HG03097 (cell line): ENCODE results near the gene HOXA4.

Source experiments
- ATAC-seq: cut with Tn5 transposase; IDR thresholded peaks from one replicate; pipeline ENCODE4 v1.9.1; 2021; ENCODE audit not compliant: unreplicated experiment, low FRiP score

Gene HOXA4

DNA sequence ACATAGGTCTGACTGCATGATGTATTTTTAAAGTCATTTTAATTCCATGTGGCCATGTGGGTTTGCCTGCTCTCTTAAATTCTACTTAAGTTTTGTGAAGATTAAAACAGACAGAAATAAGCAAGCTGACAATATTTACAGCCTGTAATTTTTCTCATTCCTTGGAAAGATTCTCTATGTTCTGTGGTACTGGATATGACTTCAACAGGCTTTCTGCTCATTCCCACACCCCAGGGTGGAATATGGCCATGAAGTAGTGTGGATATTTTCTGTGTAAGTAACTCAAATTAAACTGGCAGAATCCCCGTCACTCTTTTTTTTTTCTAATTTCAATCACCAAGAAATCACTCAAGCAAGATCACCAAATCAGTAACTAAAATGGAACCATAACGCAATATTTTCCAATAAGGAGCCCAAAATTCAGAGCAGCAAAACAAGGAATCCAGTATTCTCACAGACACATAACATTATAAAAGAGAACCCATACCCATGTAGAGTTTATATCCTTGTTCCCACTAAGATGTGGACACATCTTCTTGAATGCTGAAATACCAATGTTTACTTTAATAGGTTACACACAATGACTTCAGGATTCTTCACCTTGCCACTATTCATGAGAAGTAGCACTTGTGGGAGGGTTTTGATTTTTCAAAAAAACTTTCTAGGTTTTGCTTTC is 7.2 kb upstream of the HOXA4 start:
- no peak for ATAC-seq

DNA sequence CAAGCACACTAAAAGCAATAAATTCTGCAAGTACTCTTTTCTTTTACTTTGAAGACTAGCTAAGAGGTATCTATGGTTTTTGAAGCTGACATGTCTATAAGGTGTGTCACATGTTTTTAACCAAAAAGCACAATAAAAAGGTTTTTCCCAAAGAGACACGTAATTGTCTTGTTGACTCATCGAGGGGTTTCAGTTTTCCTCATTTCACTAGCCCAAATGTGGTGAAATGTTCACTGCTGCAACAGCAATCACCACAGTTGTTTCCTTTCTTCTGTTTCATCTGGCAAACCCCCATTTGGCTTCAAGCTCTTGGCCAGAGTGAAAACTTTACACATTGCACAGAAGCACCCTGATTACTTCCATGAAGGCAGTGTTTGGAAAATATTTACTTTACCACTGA is 3.8 kb upstream of the HOXA4 start:
- ATAC-seq, result no peak

DNA sequence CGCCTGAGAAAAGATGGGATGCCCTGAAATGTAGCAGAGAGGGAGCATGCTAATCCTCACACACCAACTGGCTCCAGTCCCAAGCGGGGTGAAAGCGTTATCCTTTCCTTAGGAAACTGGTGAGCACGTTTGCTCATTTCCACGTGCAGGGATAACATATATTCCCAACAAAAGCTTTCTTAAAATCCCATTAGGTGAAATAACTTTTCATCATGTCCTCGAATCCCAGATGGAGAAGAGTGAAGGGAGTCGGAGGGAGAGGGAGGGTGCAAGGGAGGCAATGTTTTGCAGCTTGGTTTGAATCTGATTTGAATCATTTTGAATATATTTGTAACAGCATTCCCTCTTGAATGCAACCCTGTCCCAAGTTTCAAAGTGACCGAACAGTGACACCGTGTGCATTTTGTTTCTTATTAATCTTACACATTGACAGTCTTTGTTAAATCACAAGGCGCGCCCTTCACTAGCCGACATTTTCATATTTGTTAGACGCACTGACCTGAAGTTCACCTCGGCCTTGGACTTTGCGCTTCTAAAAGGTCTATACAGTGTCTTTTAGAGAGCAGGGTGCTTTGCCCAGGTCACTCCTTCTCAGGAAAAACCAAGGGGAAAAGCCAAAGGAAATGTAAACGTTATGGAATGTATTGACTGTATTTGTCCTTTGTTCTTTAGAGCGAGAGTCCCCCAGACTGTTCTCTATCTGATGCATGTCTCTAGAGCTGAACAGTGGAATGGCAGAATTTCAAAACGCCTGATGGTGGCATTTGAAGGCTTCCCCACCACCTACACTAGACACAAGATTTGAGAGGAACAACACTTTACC is 3.1 kb upstream of the HOXA4 start:
- ATAC-seq, result no peak

DNA sequence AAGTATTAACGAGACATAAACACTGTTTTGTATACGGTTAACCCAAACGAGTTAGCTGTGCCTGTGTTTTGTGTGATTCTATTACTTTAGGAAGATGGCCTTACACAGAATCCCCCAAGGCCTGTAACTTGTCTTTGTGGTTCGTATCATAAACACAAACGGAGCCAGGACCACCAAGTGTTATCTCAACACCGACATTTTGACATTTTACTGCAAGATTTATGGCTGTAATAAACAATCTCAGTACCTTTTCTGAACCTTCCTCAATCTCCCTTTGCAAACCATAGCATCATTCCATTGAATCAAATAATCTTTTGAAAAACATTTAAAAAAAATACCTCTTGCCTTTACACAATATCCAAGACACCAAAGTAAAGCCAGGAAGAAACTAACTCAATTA is 2.4 kb upstream of the HOXA4 start:
- ATAC-seq, result no peak

DNA sequence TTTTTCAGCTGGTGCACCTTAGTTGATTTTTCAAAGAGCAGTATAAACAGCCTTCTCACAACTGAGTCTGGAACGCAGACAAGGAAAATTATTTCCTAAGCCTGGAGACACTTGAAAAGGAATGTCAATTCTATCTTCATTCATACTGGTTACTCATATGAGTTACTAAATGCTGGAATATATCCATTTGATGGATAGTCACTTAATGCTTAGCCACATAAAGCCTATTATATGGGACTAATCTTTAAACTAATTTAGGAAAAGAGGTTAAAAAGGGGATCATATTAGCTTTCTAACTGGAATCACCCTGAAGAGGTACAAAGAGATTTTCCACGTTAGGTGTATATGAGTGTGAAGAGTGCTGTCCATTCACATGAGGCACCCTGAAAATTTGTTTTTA is 1.7 kb upstream of the HOXA4 start:
- ATAC-seq, result no peak

DNA sequence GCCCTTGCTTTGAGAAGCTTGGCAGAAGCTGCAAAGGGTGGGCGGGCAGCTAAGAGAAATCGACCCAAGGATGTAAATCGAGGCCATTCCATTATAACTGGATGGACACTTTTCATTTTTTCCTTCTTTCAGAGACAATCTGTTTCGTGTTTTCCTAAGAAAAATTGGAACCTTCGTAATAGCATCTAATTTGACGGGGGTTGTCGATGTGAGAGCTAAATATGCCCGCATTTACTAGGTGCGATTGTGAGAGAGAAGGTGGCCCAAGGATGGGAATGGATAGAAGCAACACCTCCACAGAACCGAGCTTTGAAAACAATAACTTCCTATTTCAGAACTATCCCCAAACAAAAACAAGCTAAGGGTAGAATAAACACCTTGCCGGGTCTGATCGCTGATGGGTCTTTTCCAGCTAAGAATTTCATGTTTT is 848 bp upstream of the HOXA4 start:
- no peak for ATAC-seq

DNA sequence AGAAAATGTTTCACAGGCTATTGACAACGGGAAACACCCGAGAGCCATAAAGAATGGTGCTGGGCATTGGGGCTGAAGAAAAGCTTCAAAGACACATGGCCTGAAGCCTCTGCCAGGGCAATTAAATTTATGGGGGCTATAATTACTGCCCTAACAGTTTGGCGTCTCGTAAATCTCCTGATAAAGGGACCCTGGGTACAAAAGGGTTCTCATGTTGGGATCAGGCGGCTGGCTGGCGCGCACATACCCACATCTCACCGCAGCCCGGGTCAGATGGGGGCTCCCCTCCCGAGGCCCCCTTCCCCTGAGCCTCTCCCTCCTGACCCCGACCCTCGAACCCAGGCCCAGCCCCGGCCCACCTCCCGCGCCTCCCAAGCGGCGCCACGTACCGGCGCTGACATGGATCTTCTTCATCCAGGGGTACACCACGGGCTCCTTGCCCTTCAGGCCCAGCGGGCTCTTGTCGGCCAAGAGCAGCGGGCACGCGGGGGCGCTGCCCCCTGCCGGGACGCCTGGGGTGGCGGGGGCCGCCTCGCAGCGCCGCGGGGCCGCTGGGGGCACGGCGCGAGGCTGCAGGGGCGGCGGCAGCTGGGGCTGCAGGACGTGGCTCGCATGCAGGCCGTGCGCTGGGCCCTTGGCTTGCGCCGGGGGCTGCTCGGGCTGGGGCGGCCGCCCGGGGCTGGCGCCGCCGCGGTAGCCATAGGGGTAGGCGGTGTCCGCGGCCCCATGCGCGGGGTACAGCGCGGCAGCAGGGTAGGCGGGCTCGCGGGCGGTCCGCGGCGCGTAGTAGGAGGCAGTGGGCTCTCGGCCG is 623 bp downstream of the HOXA4 start:
- no peak for ATAC-seq

DNA sequence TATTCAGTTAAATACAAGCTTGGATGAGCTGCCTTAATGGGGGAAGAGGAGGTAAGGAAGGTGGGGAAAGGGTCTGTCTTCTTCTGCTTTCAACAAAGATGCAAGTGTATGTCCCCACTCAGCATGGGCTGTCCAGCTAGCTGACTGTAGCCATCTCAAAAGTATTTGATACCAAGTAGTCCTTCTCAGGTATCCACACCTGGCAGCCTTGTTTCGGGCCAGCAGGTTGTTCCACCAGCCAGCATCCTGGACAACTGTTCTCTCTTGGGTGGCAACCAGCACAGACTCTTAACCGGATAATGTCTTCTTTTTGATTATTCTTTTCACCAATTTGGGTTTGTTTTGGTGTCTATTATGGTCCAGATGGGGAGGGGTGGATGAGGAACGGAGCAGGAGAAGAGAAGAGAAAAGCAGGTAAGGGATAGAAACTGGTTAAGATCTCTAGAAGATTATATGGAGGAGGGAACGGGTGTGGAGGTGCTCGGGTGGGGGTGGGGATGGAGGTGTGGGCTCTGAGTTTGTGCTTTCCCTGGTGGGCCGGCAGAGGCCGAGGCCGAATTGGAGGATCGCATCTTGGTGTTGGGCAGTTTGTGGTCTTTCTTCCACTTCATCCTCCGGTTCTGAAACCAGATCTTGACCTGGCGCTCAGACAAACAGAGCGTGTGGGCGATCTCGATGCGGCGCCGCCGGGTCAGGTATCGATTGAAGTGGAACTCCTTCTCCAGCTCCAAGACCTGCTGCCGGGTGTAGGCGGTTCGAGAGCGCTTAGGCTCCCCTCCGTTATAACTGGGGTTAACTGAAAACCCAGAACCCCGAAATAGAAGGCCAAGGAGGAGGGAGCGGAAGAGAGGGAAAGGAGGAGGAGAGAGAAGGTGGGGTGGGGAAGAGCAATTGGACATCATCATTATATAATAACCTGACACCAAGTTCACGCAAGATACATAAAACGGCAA is 1.5 kb downstream of the HOXA4 start:
- ATAC-seq, result no peak

DNA sequence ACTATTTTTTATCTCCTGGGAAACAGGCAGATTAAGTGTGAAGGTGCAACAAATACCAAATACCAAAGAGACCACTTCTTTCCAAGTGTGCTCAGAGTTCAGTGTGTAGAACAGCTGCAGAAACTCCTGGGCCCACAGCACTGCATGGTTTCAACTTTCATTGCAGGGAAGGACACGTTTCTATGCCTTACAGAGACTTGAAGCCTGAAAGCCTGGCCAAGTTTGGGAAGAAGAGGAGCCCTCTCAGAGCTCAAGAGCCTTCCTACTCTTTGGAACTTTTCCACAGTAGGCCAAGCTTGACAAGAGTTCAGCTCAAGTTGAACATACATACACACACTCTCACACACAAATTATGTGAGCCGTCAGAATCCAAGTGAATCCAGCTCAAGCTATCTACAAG is 2.5 kb downstream of the HOXA4 start:
- ATAC-seq, result no peak

DNA sequence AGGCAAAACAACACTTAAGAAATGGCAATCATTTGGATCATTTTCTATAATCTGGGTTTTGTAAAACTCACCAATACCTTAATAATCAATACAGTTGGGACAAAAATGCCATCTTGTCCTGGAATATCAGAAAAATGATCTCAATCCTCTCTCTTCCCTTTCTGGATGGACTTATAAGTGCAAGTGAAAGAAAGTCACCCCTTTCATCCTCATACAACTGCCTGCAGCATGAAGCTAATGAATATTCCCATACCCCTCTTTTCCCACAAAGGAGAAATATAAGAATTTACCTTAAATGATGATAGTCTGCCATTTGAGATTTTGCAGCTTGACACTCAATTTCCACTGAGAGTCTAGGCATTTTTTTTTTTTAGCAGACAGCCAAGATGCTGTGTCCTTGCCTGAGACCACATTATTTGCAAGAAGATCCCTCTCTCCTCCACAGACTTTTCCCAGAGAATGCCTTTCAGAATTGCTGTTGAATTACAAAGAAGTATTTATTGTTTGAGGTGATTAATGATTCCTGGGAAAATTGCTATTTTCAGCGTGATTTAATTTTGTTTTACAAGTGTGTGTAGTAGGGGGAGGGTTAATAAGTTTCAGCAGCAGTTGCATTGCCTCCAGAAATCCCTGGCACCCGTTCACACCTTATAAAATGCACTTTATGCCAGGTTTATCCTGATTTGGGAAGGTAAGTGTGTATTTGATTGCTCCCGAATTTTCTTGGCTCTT is 3.8 kb downstream of the HOXA4 start:
- ATAC-seq, result no peak

DNA sequence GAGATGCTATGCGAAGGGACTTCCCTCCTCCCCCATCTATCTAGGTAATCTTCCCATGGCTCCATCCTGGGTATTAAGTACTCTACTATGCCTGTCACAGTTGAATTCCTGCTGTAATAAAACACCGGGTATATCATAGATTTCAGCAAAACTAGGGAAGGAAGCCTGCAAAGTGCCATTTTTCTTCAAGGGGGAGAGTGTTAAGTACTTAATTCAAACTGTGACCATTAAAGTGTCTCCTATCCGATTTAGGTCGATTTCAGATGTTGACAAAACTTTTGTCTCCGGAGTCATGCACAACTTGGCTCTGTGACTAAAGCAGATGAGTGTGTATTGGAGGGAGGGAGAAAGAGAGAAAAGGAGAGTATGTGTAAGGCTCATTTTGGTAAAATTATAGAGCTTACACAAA is 4.6 kb downstream of the HOXA4 start:
- no peak for ATAC-seq

DNA sequence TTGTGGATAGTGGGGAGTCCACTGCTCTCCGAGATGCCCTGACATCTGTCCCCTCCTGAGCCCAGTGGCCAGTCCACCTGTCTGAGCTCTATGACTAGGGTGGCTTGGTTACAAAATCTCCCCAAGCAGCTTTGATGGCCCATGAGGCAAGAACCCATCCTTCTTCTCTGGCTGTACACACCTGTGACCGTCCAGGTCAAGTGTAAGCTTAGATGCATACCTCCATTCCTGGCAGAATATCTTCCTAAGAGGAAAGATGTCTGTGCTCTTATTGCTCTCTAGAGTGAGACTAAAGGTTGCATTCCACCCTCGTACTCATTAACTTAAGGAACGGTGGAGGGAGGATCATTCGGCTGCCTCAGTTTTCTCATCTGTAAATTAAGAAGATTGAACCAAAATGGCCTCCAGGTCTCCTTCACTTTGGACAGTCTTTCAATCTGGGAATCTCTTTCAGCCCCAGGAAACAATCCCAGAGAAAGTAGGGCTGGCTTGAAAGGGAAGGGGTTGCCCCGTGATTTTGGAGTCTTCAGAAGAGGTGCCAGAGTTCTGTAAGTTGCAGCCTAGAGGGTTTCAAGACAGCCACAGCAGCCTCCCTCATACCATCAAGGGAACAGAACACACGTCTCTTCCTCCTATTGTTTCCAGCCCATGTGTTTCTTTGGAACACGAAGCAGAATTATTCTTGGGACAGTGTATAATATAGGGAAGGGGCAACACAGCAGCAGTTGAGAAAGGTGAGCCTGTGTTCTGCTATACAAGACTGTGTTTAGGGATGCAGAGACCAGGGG is 5.5 kb downstream of the HOXA4 start:
- no peak for ATAC-seq

DNA sequence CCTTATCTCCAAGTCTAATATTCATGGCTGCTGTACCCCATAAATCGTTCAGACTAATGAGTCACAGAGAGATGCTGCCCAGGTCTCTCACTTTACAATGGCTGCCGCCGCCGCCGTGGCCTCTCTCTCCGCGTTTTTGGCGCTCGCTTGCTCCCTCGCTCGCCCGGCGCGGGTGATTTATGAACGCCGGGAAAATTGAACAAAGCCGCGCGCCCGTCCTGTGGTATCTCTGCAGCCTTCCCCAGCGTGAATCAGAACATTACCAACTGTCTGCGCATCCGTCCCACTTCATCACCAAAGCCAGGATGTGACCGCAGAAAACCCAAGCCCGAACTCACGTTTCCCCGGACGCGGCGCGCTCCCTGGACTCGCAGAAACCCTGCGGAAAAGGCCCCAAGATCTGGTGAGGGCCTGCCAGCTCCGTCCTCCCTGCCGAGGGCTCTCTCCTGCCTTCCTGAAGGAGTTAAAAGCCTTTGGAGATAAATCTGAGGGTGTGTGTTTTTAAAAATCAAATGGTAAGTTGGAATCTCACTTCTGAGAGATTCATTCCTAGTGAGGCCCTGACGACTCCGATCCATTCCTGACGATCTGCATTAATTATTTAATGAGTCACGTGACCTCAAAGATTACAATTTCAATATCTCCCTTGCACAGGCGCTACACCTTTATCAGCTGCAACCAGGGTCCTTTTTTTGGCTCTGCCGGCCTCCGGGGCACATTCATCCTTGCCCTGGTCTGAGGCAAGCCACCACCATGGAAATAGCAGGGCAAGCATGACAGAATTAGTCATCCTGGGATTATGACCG is 6.3 kb downstream of the HOXA4 start:
- no peak for ATAC-seq

DNA sequence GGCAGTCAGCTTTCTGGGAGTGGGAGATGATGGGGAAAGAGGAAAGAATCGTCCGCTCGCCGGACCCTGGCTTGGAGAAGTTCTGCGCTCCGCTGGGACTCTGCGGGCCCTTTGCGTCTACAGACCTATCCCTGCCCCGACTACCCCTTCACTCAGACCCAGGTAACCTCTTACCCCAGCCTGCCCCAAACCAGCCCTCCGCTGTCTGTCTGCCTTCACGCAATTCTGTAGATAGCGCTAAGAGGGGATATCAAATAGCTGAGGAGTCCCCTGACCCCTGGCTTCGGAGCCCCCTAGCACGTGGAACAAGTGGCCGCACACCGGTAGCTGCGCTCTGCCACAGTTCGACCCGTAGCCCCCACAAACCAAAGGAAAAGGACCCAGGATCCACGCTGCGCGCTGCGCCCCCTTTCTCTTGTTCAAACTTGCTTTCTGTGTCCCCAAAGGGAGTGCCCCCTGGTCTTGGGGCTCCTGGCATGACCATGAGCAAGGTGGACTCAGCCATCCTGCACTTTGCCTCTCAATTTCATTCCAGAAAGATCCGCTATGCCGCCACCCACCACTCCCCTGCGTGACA is 7.0 kb downstream of the HOXA4 start:
- no peak for ATAC-seq

DNA sequence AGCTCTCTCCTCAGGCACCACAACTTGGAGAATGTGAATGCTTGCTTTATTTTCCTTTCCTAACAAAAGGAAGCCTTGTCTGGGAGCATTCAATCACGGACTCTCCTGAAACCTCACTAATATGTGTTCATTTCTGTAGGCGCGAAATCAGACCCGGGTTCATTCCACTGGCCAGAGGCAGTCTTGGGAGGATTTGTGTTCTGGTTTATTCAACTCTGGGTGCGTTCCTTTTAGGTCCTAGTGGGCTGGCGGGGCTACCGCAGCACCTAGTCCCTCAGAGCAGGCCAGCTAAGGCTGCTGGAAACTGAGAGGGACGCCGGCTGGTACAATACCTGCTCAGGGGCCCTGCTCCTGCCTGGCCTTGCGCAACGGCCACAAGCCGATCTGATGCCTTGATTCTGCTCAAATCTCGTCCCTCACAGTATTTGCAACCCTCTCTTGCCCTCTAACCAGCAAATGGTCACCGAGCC is 7.5 kb downstream of the HOXA4 start:
- no peak for ATAC-seq

DNA sequence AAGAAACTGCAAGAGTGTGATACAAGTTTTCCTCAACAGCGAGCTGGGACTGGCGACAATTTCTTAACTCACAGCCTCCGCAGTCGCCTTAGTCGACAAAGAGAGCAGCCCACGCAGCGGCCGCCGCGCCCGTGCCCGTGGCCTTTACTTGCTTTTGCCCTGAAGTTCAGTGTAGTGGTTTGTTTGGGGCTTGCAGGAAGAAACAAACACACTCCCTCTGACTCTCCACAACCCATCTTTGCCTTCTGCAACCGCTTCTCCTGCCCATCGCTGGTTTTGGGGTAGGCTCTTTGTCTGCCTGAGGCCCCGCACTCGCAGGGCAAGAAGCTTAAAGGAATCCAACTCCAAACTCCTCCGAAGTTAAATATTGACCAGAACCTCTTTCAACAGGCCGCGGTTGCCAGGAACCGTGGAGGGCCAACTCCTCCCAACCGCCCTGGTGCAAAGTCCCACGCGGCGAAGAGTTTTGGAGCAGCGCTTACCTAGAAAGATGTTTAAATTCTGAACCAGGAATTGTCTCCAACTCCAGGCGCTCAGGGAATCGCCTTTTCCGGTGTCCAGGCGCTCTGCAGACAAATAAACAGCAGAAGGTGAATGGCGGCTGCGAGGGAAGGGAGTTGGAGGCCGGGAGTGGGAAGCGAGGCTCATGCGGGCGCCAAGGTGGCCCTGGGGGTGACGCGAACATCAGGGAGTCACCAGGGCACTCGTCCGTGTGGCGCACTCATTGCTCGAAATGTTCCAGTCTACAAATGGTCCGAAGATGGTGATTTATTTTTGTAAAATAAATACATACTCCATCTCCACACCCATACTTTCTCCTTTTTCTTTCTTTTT is 8.3 kb downstream of the HOXA4 start:
- no peak for ATAC-seq

DNA sequence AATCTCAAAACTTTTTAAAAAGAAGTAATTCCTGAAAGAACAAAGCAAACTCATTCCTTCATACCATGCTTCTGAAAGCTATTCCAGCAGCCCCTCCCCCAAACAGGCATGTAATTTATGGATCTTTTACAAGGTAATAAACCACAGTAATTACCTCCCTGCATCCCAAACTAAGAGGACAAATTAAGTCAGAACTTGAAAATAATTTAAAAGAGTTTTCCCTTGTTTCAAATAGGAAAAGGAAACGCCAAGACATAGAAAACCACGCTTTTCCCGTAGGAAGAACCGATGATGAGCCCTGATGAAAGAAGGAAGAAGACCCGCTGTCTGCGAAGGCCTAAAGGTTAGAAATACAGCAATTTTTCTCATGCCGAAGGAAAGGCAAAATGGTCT is 8.9 kb downstream of the HOXA4 start:
- ATAC-seq, result no peak
